Measurements from ENCODE around the gene TMEM218.

TMEM218 gene

DNA sequence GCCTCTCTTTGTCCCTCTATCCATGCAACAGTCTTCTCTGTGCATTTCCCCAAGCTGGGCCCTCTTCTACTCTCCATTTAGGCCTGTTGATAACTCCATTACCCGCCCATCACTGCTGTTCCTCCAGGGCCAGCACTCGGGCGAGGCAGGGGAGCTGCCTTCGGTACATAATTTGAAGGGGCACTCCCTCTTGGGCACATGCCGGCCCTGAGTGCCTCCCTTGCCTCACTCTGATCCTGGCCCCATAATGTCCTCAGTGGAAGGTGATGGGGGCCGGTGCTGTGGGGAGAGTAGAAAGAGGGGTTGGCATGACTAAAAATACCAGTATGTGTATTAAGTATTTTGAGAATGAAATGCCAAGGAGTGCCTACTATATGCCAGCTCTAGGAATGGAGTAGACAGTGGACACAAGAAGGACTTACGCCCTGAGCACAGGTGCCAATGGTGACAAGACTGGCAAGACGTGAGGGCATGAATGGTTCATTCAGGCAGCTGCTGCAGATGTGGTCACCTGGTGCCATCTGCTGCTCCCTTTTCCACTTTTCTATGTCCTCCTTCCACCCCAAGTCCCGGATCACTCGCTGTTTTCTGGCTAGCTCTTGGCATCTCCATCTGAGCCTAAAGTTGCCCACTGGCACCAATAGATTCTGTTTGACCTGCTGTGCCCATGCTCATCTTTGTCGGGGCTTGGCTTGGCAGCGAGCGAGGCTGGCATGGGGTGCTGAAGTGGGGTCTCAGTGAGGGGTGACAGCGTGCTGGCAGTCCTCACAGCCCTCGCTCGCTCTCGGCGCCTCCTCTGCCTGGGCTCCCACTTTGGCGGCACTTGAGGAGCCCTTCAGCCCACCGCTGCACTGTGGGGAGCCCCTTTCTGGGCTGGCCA, 22.6 kb downstream of the TMEM218 start:
- DNase-seq: no peak

DNA sequence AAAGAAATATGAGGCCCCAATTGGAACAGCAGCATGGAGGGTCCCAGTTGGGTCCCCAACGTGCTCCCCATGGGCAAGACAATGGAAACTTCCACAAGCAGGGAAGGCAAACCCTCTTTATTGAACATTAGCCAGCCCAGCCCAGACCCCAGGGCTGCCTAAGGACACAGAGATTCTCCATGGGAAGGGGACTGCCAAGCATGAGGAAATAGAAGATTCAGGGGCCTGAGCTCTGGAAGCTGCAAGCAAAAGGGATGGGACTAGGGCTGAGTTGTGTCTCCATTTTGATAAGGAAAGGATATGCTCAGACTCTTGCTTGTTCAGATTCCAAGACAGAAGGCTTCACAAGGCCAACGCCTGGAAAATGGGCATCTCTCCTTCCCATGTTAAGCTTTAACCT, 23.3 kb downstream of the TMEM218 start:
- no peak for DNase-seq

DNA sequence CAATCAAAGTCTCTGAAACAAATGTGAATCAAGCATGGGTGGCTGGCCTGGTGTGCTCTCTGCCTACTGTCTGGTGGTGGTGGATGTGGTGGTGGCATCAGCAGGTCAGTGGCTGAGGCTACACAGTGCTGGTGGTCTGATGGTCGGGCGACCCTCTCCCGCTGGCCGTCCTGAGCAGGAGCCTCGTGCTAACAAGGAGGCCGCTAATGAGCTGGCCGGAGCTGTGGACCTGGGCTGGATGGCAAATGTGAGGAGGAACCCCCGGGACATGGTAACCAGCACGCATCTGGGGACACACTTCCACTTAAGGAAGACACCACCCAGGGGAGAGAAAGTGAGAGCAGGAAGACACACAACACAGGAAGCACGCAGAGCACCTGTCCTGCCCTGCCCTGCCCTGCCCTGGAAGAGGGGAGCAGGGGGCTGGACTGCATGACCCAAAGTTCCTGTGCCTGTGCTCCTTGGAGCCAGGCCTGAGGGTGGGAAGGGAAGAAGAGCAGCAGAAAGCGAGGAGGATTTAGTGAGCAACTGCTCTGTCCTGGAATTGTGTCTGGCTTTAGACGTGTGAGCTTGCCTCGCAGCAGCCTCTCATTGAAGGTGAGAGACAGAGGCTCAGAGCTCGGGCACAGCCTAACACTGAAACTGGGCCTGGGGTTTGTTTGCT, 24.7 kb downstream of the TMEM218 start:
- no peak for DNase-seq

DNA sequence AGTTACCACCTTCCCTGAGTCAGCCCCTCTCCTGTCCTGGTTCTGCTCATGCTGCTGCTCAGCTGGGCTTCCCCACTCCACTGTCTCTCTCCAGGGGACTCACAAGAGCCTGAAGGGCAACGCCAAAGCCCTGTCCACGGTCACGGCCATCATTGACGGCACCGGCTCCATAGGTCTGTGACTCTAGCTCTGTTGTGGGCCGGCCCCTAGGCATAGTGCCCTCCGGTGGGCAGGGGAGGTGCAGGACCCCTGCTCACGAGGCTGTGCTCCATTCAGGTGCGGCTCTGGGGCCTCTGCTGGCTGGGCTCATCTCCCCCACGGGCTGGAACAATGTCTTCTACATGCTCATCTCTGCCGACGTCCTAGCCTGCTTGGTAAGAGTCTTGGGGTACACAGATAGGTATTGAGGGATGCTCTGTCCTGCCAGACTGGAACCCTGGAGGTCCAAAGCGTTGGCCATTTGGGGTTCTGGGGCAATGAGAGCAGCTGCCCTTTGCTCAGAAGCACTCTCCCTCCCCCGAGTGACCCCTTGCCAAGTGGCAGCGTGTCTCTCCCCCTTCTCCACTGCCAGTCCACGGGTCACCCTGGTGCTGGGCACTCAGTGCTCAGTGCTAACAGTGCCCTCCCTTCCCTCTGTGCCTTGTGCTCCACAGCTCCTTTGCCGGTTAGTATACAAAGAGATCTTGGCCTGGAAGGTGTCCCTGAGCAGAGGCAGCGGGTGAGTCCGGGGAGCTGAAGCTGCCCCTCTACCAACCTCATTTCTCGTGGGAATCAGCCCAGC, 25.9 kb downstream of the TMEM218 start:
- DNase-seq: no peak

DNA sequence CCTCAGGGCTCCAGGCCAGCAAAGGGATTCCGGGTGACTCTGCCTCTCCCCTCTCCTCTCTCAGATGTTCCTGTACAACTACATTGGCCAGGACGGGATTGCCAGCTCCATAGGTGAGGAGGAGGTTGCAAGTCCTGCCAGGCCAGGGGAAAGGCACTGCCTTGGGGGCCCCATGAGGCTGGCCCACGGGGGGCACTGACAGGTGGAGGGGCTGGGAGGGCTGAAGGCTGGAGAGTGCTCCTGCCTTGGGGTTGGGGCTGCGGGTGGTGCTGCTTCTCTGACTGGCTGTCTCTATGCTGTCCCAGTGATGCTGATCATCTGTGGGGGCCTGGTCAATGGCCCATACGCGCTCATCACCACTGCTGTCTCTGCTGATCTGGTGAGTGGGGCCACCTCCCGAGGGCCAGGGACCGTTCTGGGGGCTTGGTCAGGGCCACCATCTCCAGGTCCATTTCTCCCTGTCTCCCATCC, 26.6 kb downstream of the TMEM218 start:
- DNase-seq: no peak

DNA sequence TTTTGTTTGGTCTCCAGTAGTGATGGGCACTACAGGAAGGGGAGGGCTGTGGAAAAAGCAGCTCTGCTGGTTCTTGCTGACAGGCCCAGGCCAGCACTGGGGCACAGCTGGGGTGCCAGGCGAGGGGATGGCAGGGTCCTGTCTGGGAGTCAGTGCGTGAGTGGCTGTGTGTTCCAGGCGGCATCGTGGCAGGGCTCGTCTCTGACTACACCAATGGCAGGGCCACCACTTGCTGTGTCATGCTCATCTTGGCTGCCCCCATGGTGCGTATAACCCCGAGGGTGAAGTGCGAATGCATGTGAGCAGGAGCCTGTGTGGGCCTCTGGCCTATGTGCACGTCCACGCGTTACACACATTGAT, 27.4 kb downstream of the TMEM218 start:
- no peak for DNase-seq

DNA sequence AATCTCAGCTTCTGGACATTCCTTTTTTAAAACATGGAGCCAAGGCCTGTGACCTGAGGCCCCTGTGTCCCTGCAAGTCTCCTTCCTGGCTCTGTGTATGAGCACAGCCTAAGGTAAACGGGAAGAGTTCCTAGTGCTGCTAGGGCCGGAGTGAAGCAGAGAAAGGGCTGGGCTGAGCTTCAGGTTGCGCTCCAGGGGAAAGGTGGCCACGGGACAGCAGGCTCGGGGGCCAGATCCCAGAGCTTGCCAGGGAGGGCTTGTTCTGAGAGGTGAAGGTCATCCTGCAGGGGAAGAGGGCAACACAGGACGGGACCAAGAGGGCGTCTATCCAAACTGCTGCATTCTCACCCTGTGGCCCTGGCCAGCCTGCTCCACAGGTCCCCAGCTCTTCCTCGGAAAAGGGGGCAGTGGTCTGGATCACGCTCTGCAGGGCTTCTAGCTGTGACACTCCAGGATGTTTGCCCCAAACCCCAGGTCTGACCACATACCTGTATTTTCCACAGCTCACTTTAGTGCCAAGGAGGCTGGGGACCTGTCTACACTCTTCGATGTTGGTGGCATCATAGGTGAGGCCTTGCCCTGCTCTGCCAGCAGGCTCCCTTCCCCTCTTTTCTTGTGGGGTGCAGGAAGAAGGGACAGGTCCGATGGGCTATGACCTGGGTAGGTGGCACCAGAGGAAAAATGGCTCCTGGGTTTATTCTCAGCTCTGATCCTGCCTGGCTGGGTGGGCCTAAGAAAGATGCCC, 27.9 kb downstream of the TMEM218 start:
- DNase-seq: no peak

DNA sequence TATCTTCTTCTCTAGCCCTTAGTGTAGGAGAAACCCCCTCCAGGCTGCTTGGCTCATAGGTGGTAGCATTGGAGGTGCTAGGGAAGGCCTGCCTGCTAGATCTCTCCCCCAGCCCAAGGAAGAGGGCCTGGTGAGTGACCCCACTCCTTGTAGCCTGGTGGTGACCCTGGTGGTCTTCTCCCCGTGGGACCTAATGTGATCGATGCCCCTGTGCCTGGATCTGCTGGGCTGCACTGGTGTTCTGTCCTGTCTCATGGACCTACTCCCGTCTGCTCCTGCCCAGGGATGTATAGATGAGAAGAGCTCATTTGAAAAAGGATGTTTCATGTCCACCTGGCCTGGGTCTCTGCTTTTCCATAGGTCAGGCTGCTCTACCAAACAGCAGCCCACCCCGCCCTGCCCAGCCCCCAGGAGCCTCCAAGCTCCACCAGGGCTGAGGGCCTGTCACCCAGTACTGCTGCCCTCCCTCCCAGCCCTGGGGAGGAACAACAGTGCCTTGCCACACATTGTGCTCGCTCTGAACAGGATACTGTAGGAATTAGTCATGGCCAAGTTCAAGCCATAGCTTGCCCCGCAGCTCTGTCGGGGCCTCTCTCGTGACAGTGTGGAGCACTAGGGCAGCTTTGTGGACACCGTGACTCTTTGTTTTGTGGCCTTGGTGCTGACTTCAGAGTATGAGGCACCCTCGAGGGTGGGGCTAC, 28.7 kb downstream of the TMEM218 start:
- DNase-seq: peak; percentile 31

DNA sequence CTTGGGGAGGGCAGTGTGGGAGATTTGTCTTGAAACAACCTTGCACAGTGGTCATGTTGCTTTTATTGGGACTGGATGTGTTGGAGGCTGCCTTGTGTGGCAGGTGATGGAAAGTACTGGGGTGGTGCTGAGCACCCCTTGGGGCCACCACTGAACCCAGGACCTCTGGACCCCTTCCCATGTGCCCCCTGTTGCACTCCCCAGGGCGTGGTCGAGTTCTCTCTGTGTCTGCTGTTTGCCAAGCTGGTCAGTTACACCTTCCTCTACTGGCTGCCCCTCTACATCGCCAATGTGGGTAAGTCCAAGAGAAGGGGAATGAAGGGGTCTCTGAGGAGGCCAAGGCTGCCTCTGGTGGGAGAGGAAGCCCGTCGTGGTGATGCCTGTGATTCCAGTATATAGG, 29.4 kb downstream of the TMEM218 start:
- no peak for DNase-seq

DNA sequence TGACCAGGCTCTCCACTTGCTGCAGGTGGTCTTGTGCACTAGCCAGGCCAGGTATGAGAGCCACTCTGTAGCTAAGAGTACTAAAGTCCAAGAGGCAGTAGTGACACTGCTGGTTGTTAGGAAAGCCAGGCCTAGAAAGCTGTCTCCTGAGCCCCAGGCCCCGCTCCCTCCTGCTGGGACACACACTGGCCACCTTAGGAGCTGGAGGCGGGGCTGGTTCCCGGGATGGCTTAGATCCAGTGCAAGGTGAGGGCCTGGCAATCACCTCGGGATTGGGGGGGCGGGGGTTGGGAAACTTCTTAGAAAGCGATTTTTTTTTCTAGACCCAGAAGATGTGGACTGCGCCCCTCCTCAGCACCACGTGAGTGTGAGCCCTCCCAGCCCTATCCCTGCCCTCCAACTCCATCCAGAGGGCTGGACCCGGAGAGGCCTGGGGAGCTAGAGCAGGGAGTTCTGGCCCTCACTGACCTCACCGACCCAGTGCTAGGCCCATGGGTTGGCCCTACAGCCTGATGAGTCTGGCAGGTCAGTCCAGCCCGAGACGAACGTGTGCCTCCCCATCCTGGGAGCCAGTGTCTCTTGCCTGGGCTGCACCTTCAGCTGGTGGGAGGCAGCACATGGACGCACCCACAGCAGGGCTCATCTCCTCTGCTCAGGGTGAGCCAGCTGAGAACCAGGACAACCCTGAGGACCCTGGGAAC, 30.2 kb downstream of the TMEM218 start:
- no peak for DNase-seq

DNA sequence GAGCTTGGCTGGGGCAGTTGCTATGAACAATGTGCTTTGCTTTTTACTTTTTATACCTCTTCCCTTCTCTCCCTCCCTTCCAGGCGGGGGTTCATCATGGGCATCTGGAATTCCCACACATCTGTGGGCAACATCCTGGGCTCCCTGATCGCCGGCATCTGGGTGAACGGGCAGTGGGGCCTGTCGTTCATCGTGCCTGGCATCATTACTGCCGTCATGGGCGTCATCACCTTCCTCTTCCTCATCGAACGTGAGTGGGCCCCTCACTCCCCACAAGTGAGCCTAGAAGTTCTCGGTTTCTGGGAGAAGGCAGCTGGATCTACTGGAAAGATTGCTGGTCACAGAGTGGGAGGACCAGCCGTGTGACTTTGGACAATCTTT, 30.9 kb downstream of the TMEM218 start:
- no peak for DNase-seq

DNA sequence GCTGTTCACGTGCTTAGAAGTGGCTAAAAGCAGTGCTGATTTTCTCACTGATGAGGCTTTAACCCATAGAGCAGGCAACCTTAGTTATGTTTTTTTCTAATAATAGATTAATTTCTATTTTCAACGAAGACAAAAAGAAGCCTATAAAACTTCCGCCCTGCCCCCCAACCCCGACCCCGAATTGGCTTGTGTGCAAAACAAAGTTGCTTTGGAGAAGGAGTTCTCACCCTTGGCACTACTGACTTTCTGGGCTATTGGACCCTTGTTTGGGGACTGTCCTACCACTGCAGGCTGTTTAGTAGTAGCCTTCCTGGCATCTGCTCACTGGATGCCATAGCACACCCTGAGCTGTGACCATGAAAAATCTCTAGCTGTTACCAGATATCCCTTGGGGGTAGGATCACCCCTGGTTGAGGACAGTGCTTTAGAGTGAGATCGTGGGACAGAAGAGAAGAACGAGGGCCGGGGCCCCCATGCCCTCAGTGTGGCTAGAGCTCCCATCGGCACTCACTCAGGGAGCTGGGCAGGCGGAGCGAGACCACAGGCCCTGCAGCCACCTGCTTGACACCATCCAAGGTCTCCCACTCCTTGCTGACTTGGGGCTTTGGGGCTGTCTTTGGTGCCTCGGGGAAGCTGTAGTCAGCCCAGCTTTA, 31.4 kb downstream of the TMEM218 start:
- DNase-seq: no peak

DNA sequence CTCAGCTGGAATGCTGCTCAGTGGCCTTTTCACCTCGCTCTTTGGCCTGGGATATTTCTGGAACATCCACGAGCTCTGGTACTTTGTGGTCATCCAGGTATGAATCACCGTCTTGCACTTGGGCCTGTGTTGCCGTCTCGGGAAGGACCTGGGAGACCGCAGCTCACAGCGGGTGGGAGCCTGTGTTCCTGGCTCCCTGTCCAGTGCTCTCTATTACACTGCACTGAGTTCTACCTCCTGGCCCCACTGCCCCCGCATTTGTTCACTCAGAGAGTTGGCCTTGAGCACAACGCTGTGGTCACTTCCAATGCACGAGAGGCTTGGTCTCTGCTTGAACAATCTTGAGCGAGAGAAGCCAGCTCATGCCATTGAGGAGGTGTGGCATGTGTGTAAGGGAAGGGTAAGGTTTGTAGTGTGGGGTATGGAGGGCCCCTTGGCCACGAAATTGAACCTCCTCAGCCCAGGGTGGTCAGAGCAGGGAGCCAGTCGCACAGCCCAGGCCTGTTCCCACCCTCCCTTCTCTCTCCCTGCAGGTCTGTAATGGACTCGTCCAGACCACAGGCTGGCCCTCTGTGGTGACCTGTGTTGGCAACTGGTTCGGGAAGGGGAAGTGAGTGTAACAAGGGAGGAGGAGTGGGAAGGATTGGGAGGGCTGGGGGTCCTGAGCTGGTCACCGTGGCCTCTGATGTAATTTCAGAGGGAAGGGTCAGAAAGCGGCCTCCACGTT, 32.1 kb downstream of the TMEM218 start:
- no peak for DNase-seq

DNA sequence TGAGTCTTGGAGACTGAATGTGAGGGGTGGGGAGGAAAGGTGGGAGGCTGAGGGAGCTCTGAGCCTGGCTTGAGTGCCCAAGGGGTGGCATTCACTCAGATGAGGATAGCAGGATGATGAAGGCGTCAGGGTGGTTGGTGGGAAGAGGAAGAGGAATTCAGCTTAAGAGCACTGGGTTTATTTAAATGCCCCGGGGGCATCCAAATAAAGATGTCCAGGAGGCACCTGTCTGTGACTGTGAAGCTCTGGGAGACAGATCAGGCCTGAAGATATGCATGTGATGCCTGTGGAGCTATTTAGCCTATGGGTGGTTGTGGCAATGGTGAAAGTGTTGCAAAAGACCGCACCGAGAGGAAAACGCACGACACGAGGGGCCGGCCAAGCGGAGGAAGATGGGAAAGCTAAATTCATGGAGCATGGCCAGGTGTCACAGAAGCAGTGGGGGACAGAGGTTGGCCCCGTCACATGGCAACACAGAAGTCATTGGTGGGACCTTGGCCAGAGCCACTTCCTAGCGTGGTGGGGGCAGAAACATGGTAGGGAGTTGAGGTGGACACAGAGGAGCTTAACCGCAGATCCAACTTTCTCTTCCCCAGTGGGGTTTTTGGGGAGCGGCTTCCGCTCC, 32.8 kb downstream of the TMEM218 start:
- no peak for DNase-seq

DNA sequence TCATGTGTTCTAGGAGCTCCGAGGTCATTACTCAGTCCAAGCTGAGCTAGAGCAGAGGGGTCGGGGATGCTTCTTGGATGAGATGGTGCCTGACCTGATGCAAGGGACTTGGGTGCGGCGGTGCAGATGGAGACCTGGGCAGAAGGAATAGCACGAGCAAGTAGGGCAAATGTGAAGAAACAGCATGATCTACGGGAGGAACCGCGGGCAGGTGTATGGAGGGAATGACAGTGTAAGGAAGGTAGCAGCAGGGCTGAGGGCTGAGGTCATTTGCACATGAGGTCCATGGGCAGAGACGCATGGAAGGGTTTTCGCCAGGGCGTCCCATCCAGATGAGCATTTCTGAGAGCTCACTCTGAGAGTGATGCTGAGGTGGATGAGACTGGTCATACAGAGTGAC, 33.4 kb downstream of the TMEM218 start:
- DNase-seq: no peak

DNA sequence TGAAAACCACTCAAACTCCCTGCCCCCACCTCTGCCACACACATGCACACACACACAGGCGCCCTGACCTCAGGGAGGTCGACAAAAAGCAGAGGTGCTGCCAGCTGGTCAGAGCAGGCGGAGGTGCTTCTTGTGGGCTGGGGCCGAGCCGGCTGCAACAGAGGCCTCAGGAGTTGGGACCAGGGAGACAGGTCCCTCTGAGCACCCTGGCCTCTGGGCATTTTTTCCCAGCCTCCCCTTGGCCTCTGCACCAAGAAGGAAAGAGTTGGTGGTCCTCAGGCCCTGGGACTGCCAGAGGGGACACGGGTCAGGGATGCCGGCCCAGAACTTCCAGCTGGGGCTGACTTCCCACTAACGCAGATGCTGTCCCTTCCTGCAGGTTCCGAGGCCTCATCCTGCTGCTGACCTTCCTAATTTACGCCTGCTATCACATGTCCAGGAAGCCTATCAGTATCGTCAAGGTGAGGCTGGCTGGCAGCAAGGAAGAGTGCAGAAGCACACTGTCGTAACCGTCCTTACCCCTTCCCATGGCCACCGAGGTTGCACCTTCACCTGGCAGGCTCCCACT, 35.0 kb downstream of the TMEM218 start:
- DNase-seq: no peak

DNA sequence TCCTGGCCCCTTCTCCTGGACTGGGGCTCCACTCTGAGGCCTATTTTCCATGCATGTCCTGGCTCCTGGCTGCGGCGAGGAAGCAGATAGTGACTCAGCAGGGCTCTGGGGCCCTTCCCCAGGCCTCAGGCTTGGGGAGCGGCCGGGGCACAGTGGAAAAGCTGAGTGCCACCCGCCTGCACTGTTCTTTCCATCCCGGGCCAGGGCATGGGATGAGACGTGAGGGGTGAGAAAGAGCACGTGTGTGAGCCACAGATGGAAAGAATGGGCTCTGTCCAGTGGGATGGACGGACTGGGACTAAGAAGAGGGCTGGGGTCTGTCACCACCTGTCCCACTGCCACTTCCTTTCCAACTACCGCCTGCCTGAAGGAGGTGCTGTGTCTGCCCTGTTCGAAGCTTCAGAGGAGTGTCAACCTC, 35.5 kb downstream of the TMEM218 start:
- no peak for DNase-seq

DNA sequence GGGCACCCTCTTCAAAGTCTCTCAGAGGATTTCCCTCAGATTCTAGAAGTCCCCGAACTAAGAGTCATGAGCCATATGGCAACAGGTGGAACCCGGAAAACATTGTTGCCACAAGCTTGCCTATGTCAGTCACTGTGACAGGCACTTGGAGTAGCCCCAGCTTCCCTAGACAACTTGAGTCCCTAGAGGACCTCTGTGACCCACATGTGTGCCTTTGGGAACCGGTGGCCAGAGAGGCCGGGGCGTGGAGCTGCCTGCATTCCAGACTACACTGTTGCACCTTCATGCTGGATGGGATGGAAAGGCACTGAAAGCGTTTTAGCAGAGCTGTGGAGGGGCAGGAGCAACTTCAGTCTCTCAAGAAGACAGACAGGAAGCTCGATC, 36.2 kb downstream of the TMEM218 start:
- no peak for DNase-seq

DNA sequence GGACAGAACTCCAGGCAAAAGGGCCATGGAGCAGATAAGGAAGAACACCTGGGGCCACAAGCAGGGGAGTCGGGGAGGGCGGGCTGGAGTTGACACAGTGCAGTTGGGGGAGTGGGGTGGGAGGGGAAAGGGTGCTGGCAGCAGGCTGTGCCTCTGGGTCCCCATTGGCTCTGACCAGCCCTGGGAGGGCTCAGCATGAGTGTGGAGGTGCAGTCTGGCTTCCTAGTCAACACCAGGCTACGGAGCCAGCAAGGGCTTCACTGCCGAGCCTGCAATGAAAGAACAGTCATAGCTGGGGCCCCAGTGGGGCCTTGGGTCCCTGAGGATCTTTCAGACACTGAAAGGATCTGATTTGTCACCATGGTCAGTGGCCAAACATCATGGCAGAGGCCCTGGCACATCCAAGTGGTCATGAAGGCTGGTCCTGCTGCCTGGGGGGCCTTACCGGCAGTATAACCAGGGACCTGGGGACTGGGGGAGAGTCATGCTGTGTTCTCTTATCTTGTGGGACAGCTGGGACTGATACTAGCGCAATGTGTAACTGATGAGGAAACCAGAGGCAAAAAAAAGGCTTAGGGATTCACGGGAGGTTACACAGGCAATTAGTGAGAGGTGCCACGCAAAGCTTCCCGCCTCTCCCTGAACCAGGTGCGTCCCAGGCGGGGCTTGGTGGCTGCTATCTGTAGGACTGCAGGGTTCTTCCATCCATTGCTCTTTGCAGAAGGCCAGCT, 36.8 kb downstream of the TMEM218 start:
- DNase-seq: no peak
